ENCODE measurements around the gene SLC16A14. TPM values are rescaled to one million over a fixed set of nuclear protein-coding genes. Genes with fewer than 3 reads are reported as not detected.

The SLC16A14 gene
- polyA plus RNA-seq, 3 donors = not detected

DNA sequence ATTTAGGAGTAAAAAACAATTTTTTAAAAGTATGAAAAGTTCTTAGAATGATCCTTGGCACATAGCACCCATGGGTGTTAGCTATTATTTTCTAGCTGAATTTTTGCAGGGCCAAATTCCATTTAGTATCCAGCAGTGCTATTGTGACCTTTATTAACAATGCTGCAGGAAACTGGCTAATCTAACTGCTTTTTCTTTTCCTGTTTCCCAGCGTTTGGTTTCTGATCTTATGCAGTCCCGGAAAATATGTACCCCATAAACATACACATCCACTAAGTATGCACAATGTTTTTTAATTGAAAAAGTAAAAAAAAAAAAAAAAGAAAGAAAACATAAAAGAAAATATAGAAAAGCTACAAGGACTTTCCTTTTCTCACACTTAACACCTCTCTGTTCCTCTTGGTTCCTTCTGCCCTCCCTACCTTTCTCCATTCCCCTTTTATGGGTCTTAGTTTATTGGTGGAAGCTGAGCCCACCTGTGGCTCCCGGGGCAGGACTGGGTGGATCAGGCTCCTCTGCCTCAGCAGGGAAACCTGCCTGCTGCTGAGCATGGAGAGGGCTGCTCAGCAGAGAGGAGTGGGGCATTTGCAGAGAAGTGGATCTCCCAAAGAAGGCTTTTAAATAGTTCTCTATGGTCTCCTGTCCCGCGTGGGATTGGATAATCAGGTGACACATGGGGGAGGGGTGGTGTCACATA, 9.3 kb upstream of the SLC16A14 start:
- peaks cover 0 to 3% (median 2%) of the 10 kb centered on the region in 7 donors for H3K9me3 Mint-ChIP-seq

DNA sequence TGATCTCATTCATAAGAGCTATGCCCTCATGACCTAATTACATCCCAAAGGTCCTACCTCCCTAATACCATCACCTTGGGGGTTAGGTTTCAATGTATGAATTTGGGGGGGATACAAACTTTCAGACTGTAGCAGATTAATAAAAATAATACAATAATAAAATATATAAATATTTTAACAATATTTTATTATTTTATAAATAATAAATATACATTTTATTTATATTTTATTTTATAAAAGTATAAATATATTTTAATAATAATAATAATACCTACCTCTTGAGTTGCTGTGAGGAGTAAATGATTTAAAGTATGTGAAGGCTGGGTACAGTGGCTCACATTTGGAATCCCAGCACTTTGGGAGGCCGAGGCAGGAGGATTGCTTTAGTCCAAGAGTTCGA, 8.1 kb upstream of the SLC16A14 start:
- H4K20me1 ChIP-seq (ENCODE audit: insufficient read depth, low read length) = no peaks in the 10 kb centered on the region
- Mint-ChIP-seq H3K27ac (no peak overlapping the region), H3K36me3 (no peaks in the 10 kb centered on the region), H3K4me3 (no peak overlapping the region), H3K9me3 (peaks cover 0 to 2% (median 2%) of the 10 kb centered on the region in 7 donors), H3K27me3 (ENCODE audit: low read depth in 3 of 3) (no peaks in the 10 kb centered on the region), H3K4me1 (no peaks in the 10 kb centered on the region)
- no peak overlapping the region for H3K4me3 ChIP-seq (replicated peaks in 1 of 3; ENCODE audit: low read depth in 2 of 3, low read length in 3 of 3)
- H2AFZ ChIP-seq (ENCODE audit: insufficient read depth, low read depth, low read length, poor library complexity, severe bottlenecking) = no peak overlapping the region
- WGBS (ENCODE audit: insufficient coverage) = 94% methylated on average over 2 of the region's 2 CpGs
- H3K27ac ChIP-seq (ENCODE audit: low read depth in 1 of 2, low read length in 2 of 2) = no peak overlapping the region
- no peaks in the 10 kb centered on the region for H3K36me3 ChIP-seq (replicated peaks in 1 of 2; ENCODE audit: control insufficient read depth in 1 of 2, insufficient read depth in 2 of 2, low read length in 2 of 2)
- no peak for DNase-seq
- H3K9ac ChIP-seq (ENCODE audit: insufficient read depth, low read length, poor library complexity, severe bottlenecking) = no peak overlapping the region
- intact Hi-C loops (cut with micrococcal nuclease) = no loop called here
- H3K4me2 ChIP-seq (replicated peaks; ENCODE audit: extremely low read depth, low read length, poor library complexity, severe bottlenecking) = no peak overlapping the region
- TF ChIP-seq, protein P1, sequence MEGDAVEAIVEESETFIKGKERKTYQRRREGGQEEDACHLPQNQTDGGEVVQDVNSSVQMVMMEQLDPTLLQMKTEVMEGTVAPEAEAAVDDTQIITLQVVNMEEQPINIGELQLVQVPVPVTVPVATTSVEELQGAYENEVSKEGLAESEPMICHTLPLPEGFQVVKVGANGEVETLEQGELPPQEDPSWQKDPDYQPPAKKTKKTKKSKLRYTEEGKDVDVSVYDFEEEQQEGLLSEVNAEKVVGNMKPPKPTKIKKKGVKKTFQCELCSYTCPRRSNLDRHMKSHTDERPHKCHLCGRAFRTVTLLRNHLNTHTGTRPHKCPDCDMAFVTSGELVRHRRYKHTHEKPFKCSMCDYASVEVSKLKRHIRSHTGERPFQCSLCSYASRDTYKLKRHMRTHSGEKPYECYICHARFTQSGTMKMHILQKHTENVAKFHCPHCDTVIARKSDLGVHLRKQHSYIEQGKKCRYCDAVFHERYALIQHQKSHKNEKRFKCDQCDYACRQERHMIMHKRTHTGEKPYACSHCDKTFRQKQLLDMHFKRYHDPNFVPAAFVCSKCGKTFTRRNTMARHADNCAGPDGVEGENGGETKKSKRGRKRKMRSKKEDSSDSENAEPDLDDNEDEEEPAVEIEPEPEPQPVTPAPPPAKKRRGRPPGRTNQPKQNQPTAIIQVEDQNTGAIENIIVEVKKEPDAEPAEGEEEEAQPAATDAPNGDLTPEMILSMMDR (IDR thresholded peaks at IDR 0.05) = no peak
- no peaks in the 10 kb centered on the region for H3K4me1 ChIP-seq (ENCODE audit: control insufficient read depth in 1 of 2, insufficient read depth in 2 of 2, low read length in 2 of 2)
- H3K79me2 ChIP-seq (ENCODE audit: insufficient read depth, low read length) = no peaks in the 10 kb centered on the region
- H3K27me3 ChIP-seq (ENCODE audit: control insufficient read depth in 2 of 2, insufficient read depth in 2 of 2, low read length in 2 of 2) = no peaks in the 10 kb centered on the region
- H3K9me3 ChIP-seq (replicated peaks in 1 of 2; ENCODE audit: control insufficient read depth in 1 of 2, insufficient read depth in 1 of 2, low read length in 2 of 2) = no peaks in the 10 kb centered on the region

More for the DNA sequence above, 9.3 kb upstream of the SLC16A14 start:
- H3K4me1 Mint-ChIP-seq = no peaks in the 10 kb centered on the region
- no peaks in the 10 kb centered on the region for H3K4me1 ChIP-seq (ENCODE audit: control insufficient read depth in 1 of 2, insufficient read depth in 2 of 2, low read length in 2 of 2)
- no peaks in the 10 kb centered on the region for H4K20me1 ChIP-seq (ENCODE audit: insufficient read depth, low read length)
- no peak overlapping the region for H3K9ac ChIP-seq (ENCODE audit: insufficient read depth, low read length, poor library complexity, severe bottlenecking)
- no peaks in the 10 kb centered on the region for H3K27me3 Mint-ChIP-seq (ENCODE audit: low read depth in 3 of 3)
- H3K9me3 ChIP-seq (replicated peaks in 1 of 2; ENCODE audit: control insufficient read depth in 1 of 2, insufficient read depth in 1 of 2, low read length in 2 of 2) = no peaks in the 10 kb centered on the region
- TF ChIP-seq, protein P1 (IDR thresholded peaks at IDR 0.05) = no peak
- no peak overlapping the region for H3K4me2 ChIP-seq (replicated peaks; ENCODE audit: extremely low read depth, low read length, poor library complexity, severe bottlenecking)
- no peak overlapping the region for H3K27ac ChIP-seq (ENCODE audit: low read depth in 1 of 2, low read length in 2 of 2)
- no peak overlapping the region for H2AFZ ChIP-seq (ENCODE audit: insufficient read depth, low read depth, low read length, poor library complexity, severe bottlenecking)
- no peak overlapping the region for H3K4me3 ChIP-seq (replicated peaks in 1 of 3; ENCODE audit: low read depth in 2 of 3, low read length in 3 of 3)
- H3K36me3 ChIP-seq (replicated peaks in 1 of 2; ENCODE audit: control insufficient read depth in 1 of 2, insufficient read depth in 2 of 2, low read length in 2 of 2) = no peaks in the 10 kb centered on the region
- WGBS (ENCODE audit: insufficient coverage) = 80% methylated on average over 1 of the region's 5 CpGs
- no peaks in the 10 kb centered on the region for H3K27me3 ChIP-seq (ENCODE audit: control insufficient read depth in 2 of 2, insufficient read depth in 2 of 2, low read length in 2 of 2)
- no peak overlapping the region for H3K27ac Mint-ChIP-seq
- no peaks in the 10 kb centered on the region for H3K79me2 ChIP-seq (ENCODE audit: insufficient read depth, low read length)
- H3K36me3 Mint-ChIP-seq = no peaks in the 10 kb centered on the region
- intact Hi-C loops (cut with micrococcal nuclease) = no loop called here
- no peak for DNase-seq
- H3K4me3 Mint-ChIP-seq = no peak overlapping the region

Data from CD14-positive monocyte (primary cell).